ENCODE measurements around the gene TMEM121B. TPM values are rescaled to one million over a fixed set of nuclear protein-coding genes. Genes with fewer than 3 reads are reported as not detected.

TMEM121B gene
- total and polyA plus RNA-seq, 2 donors from 2014 or later, result 0.19 to 1.2 TPM

DNA sequence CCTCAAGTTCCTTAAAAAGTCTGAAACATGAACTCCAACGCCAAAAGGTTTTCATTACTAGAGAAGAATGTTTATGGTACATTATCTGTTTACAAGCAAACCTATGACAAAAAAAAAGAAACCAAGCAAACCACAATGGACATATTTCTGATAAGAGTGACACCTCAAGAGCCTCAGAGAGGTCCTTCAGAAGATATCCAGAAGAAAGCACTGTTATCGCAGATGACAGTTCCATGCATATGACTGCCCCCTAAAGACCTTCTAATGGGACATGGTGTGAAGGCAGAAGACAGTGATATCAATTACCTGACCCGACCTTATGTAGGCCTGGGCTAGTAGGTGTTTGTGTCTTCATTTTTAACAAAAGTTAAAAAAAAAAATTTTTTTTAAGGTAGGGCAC, 34.8 kb upstream of the TMEM121B start:
- intact Hi-C loops (cut with DNase I), result no loop called here
- Histone ChIP-seq H3K36me3 (ENCODE audit: control insufficient read depth in 2 of 3, insufficient read depth in 3 of 3, low read length in 3 of 3) (no peaks in the 10 kb centered on the region), H3K9ac (ENCODE audit: low read length in 3 of 3) (no peak overlapping the region), H3K9me3 (ENCODE audit: control insufficient read depth in 2 of 3, insufficient read depth in 1 of 3, low read length in 3 of 3) (no peaks in the 10 kb centered on the region), H3K27me3 (ENCODE audit: control insufficient read depth, insufficient read depth, low read length) (no peaks in the 10 kb centered on the region), H3K4me3 (ENCODE audit: low read length in 3 of 3) (no peak overlapping the region), H3K27ac (ENCODE audit: low read depth in 2 of 2, low read length in 2 of 2) (no peak overlapping the region), H3K4me1 (ENCODE audit: control insufficient read depth in 2 of 3, insufficient read depth in 2 of 3, low read depth in 1 of 3, low read length in 3 of 3) (peaks cover 0 to 6% (median 4%) of the 10 kb centered on the region in 3 donors)
- FAIRE-seq, result no peak
- TF ChIP-seq, protein P1, sequence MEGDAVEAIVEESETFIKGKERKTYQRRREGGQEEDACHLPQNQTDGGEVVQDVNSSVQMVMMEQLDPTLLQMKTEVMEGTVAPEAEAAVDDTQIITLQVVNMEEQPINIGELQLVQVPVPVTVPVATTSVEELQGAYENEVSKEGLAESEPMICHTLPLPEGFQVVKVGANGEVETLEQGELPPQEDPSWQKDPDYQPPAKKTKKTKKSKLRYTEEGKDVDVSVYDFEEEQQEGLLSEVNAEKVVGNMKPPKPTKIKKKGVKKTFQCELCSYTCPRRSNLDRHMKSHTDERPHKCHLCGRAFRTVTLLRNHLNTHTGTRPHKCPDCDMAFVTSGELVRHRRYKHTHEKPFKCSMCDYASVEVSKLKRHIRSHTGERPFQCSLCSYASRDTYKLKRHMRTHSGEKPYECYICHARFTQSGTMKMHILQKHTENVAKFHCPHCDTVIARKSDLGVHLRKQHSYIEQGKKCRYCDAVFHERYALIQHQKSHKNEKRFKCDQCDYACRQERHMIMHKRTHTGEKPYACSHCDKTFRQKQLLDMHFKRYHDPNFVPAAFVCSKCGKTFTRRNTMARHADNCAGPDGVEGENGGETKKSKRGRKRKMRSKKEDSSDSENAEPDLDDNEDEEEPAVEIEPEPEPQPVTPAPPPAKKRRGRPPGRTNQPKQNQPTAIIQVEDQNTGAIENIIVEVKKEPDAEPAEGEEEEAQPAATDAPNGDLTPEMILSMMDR (IDR thresholded peaks at IDR 0.05; ENCODE audit: borderline replicate concordance, extremely low read depth, insufficient read depth), result no peak
- no peak for DNase-seq

DNA sequence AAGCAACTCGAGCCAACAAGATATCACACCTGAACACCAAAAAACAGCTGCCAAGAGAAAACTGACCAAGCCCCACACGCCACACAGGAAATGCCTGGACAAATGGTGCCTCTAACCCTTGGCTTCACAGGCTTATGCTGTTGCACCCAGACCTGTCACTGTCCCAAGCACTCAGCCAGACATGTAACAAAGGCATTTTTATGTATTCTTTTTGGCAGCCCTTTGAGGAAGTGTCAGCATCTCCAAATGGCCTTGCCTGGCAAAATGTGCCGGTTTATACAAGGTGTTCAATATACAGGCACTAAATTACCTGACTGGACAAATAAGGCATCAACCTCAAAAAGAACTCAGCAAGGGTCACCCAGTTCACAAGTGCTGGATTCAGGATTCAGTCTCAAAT, 31.8 kb upstream of the TMEM121B start:
- no peak overlapping the region for H3K4me3 ChIP-seq (ENCODE audit: low read length in 3 of 3)
- H3K9me3 ChIP-seq (ENCODE audit: control insufficient read depth in 2 of 3, insufficient read depth in 1 of 3, low read length in 3 of 3), result no peaks in the 10 kb centered on the region
- H3K9ac ChIP-seq (ENCODE audit: low read length in 3 of 3), result no peak overlapping the region
- H3K4me1 ChIP-seq (ENCODE audit: control insufficient read depth in 2 of 3, insufficient read depth in 2 of 3, low read depth in 1 of 3, low read length in 3 of 3), result peaks cover 0 to 2% (median 0%) of the 10 kb centered on the region in 3 donors
- intact Hi-C loops (cut with DNase I), result no loop called here
- no peak overlapping the region for H3K27ac ChIP-seq (ENCODE audit: low read depth in 2 of 2, low read length in 2 of 2)
- H3K36me3 ChIP-seq (ENCODE audit: control insufficient read depth in 2 of 3, insufficient read depth in 3 of 3, low read length in 3 of 3), result peaks cover 0 to 5% (median 0%) of the 10 kb centered on the region in 3 donors
- FAIRE-seq, result no peak
- no peak for DNase-seq
- TF ChIP-seq, protein P1 (IDR thresholded peaks at IDR 0.05; ENCODE audit: borderline replicate concordance, extremely low read depth, insufficient read depth), result no peak
- H3K27me3 ChIP-seq (ENCODE audit: control insufficient read depth, insufficient read depth, low read length), result no peaks in the 10 kb centered on the region

DNA sequence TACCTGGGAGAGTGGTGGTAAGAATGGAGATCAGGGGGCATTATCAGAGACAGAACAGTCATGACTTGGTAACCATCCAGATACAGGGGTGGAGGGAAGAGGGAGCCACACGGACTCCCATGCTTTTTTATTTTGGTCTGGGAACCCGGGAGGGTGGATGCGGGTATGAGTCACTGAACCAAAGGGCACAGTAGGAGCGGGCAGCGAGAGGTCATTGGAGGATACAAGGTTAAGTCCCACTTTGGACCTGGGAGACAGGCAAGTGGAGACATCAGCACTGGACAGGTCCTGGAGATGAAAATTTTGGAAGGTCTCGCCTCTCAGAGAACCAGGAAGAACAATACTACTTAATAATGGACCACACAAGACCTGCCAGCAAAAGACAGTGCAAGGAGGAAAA, 31.2 kb upstream of the TMEM121B start:
- H3K36me3 ChIP-seq (ENCODE audit: control insufficient read depth in 2 of 3, insufficient read depth in 3 of 3, low read length in 3 of 3), result peaks cover 0 to 5% (median 3%) of the 10 kb centered on the region in 3 donors
- peaks cover 0 to 2% (median 0%) of the 10 kb centered on the region in 3 donors for H3K4me1 ChIP-seq (ENCODE audit: control insufficient read depth in 2 of 3, insufficient read depth in 2 of 3, low read depth in 1 of 3, low read length in 3 of 3)
- TF ChIP-seq, protein P1 (IDR thresholded peaks at IDR 0.05; ENCODE audit: borderline replicate concordance, extremely low read depth, insufficient read depth), result no peak
- H3K9me3 ChIP-seq (ENCODE audit: control insufficient read depth in 2 of 3, insufficient read depth in 1 of 3, low read length in 3 of 3), result no peaks in the 10 kb centered on the region
- intact Hi-C loops (cut with DNase I), result no loop called here
- H3K27ac ChIP-seq (ENCODE audit: low read depth in 2 of 2, low read length in 2 of 2), result no peak overlapping the region
- no peak for FAIRE-seq
- no peak for DNase-seq
- no peaks in the 10 kb centered on the region for H3K27me3 ChIP-seq (ENCODE audit: control insufficient read depth, insufficient read depth, low read length)
- H3K9ac ChIP-seq (ENCODE audit: low read length in 3 of 3), result no peak overlapping the region
- H3K4me3 ChIP-seq (ENCODE audit: low read length in 3 of 3), result no peak overlapping the region

Measured in kidney (tissue), 14 donors.